Measurements from ENCODE around the gene SALL1. TPM values are rescaled to one million over a fixed set of nuclear protein-coding genes. Genes with fewer than 3 reads are reported as not detected.

SALL1 gene
- total and polyA plus RNA-seq, 8 donors, result 0.04 to 0.97 (median 0.40) TPM; not detected in 2

DNA sequence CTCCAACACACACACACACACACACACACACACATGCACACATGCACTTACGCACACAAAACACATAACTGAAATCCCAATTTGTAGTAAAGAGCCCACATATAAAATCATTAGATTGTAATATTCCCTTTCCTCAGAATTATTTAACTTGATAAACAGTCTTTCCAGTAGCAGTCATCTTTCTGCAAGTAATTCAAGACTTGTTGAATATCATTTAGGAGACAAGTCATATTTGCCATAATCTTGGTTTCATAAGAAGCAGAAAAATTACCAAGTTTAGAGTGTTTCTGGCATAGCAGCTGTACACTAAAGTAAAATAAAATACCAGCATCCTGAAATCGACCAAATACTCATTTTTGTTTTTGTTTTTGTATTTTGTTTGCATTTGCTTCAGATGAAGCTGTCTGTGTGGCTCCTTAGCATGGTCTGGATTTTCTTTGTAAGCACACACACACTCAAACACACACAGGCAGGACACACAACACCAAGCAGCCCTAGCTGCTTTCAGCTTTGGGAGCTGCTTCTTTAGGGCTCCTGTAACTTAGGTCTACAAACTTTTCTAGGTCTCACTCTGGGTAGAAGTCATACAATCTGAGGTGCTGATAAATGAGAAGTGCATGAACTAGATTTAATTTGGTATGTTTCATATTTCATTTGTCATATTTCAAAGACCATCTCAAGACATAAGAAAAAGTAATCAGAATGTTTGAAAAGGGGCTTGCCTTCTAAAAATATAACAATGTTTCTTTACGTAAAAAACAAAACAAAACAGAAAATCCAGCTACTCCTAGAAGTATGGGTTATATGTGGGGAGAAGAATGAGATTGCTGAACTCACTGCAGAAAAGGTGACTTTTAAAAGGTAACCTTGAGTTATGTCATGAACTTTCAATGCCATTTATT, 3.0 kb downstream of the SALL1 start:
- DNase-seq, result no peak
- H3K4me1 ChIP-seq, result peaks cover 8 to 16% of the 10 kb centered on the region in 2 donors
- no peak overlapping the region for H3K4me3 ChIP-seq
- H3K36me3 ChIP-seq, result no peaks in the 10 kb centered on the region
- TF ChIP-seq, protein P1, sequence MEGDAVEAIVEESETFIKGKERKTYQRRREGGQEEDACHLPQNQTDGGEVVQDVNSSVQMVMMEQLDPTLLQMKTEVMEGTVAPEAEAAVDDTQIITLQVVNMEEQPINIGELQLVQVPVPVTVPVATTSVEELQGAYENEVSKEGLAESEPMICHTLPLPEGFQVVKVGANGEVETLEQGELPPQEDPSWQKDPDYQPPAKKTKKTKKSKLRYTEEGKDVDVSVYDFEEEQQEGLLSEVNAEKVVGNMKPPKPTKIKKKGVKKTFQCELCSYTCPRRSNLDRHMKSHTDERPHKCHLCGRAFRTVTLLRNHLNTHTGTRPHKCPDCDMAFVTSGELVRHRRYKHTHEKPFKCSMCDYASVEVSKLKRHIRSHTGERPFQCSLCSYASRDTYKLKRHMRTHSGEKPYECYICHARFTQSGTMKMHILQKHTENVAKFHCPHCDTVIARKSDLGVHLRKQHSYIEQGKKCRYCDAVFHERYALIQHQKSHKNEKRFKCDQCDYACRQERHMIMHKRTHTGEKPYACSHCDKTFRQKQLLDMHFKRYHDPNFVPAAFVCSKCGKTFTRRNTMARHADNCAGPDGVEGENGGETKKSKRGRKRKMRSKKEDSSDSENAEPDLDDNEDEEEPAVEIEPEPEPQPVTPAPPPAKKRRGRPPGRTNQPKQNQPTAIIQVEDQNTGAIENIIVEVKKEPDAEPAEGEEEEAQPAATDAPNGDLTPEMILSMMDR (IDR thresholded peaks at IDR 0.05), result no peak
- H3K27ac ChIP-seq, result no peak overlapping the region
- intact Hi-C loops (cut with DNase I), result no loop called here
- peaks cover 70 to 93% of the 10 kb centered on the region in 2 donors for H3K27me3 ChIP-seq
- ATAC-seq, result no peak
- H3K9me3 ChIP-seq, result no peaks in the 10 kb centered on the region

- H3K9me3 ChIP-seq, result no peaks in the 10 kb centered on the region
- no peaks in the 10 kb centered on the region for H3K36me3 ChIP-seq
- DNase-seq, result no peak
- no peak for ATAC-seq
- peaks cover 53 to 92% of the 10 kb centered on the region in 2 donors for H3K27me3 ChIP-seq
- no peak overlapping the region for H3K27ac ChIP-seq
- TF ChIP-seq, protein P1 (IDR thresholded peaks at IDR 0.05), result no peak
- peaks cover under 1 to 2% of the 10 kb centered on the region in 2 donors for H3K4me1 ChIP-seq
- H3K4me3 ChIP-seq, result no peak overlapping the region
- intact Hi-C loops (cut with DNase I), result no loop called here
These were observed 4.7 kb downstream of the SALL1 start for GRCh38 chr16:51146256-51146924.

GRCh38 chr16:51144203-51144602, 6.9 kb downstream of the SALL1 start:
- H3K4me3 ChIP-seq, result no peak overlapping the region
- ATAC-seq, result no peak
- peaks cover 31 to 84% of the 10 kb centered on the region in 2 donors for H3K27me3 ChIP-seq

GRCh38 chr16:51143196-51143977, 7.7 kb downstream of the SALL1 start:
- ATAC-seq, result no peak
- peaks cover 23 to 76% of the 10 kb centered on the region in 2 donors for H3K27me3 ChIP-seq

More at GRCh38 chr16:51144203-51144602, 6.9 kb downstream of the SALL1 start:
- Histone ChIP-seq H3K27ac (no peak overlapping the region), H3K4me1 (no peaks in the 10 kb centered on the region), H3K9me3 (no peaks in the 10 kb centered on the region), H3K36me3 (no peaks in the 10 kb centered on the region)
- intact Hi-C loops (cut with DNase I), result no loop called here
- TF ChIP-seq, protein P1 (IDR thresholded peaks at IDR 0.05), result no peak
- no peak for DNase-seq

More at GRCh38 chr16:51143196-51143977, 7.7 kb downstream of the SALL1 start:
- H3K4me3 ChIP-seq, result no peak overlapping the region
- no peaks in the 10 kb centered on the region for H3K36me3 ChIP-seq
- H3K9me3 ChIP-seq, result no peaks in the 10 kb centered on the region
- TF ChIP-seq, protein P1 (IDR thresholded peaks at IDR 0.05), result no peak
- no peak for DNase-seq
- intact Hi-C loops (cut with DNase I), result no loop called here
- H3K27ac ChIP-seq, result no peak overlapping the region
- no peaks in the 10 kb centered on the region for H3K4me1 ChIP-seq

Measured in left lung (tissue), 10 donors.